Hematopoietic multipotent progenitor cell treated with erythropoietin and hydrocortisone succinate and interleukin-3 and kit ligand, for 6 days (in vitro differentiated cells): Measurements from ENCODE around the gene SLC35F1.
A peak's percentile ranks its signal among the peaks of the same experiment; 100 is the strongest.

Experiments used
- DNase-seq: peaks from one replicate; pipeline ENCODE4 v3.0.0-alpha.2; 2015

The SLC35F1 gene

DNA sequence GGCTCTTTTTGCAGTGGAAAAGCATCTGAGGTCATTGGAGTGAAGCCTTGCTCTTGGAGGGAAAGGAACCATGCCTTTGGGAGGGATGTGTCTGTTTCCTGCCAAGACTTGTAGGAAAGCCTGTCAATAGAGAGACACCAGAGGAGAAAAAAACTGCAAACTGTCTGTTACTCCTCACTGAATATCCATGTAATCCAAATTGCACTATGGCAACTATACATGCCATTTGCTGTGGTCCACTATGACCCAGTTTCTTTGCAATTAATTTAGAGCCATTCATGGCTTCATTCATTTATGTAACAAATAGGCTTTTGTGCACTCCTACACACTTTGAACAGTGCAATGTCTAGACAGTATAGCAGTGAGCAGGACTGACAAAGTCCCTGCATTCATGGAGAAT, 296.5 kb downstream of the SLC35F1 start:
- no peak for DNase-seq

DNA sequence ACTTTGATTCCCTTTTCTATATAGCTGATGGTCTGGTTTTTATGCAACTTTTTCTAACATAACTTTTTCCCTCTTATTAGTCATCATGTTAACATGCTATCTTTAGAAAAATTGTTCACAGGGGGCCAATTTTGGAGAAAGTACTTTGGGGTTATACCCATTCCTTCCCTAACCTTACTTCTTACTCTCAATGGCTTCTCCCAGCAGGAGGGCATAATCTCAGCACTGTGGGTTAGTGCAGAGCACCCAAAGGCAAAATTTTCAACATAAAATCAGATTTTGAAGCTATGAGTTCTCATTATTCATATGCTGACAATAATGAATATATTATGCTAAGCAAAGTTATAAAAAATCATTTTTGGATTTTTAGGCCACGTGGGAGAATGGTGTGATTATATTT, 299.2 kb downstream of the SLC35F1 start:
- DNase-seq, result no peak

DNA sequence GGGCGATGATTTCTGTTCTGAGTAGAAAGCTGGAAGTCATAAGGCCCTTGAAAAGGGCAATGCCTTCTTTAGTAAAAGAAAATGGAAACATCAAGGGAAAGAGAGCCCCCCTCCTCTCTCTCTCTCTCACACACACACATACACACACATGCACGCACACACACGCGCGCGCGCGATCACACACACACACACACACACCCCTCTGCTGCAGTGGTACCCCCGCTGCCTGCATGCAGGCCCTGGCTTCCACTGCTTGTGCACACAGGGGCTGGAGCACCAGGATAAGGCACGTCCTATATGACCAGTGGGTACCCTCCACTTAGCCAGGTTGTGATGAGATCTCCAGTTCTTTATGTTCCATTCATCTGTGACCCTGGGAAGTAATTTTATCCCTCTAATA, 300.9 kb downstream of the SLC35F1 start:
- no peak for DNase-seq

DNA sequence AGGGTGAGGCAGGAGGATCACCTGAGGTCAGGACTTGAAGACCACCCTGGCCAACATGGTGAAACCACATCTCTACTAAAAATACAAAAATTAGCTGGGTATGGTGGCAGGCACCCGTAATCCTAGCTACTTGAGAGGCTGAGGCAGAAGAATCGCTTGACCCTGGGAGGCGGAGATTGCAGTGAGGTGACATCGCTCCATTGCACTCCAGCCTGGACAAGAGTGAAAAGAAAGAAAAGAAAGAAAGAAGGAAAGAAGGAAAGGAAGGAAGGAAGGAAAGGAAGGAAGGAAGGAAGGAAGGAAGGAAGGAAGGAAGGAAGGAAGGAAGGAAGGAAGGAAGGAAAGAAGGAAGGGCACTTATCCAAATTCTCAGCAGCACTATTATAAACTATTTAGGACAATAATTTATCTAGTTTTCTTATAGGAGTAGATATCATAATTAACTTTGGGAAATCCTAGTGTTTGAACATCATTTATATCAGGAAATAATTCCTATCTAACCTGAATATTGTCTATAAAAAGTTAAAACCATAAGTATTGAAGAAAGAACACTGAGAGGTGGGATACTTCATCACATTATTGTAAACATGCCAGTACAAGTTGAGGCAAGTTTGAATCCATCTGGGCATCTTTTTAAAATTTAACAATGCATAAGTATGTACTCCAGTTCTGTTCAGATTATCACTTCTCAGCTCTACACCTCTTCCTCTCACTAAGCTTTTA, 305.5 kb downstream of the SLC35F1 start:
- no peak for DNase-seq

DNA sequence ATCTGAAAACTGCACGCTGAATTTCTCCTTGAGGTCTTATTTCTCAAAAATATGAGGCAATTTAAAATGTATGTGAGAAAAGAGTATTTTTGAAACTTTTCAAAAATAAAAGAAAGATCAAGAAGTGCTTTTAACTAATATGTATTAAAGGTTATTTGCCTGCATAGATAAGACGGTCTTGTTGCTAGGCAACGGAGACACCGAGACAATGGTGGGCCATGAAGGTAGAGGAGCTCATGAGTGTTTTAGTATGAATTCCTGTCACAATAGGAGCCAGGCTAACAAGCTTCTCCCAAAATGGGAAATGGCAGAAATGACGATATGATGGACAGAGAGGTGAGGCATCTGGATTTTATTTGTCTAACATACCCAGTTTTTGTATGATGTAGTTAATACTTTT, 308.2 kb downstream of the SLC35F1 start:
- DNase-seq, result no peak

DNA sequence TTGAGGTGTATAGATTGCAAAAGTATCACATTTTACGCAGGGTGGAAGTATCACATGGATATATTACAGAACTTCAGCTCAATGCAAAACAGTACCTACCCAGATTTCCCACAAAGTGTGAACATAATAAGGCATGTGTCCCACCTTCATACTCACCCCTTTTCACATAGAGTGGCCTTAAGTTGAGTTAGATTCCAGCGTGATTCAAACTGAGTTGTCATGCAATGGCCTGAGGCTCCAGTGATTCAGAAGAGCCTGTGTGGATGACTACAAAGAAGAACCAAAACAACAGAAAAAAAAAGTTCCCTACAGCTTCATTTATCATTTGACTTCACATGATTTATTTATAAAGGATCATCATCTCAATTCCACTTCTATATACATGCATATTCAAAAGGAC, 309.7 kb downstream of the SLC35F1 start:
- DNase-seq, result no peak

DNA sequence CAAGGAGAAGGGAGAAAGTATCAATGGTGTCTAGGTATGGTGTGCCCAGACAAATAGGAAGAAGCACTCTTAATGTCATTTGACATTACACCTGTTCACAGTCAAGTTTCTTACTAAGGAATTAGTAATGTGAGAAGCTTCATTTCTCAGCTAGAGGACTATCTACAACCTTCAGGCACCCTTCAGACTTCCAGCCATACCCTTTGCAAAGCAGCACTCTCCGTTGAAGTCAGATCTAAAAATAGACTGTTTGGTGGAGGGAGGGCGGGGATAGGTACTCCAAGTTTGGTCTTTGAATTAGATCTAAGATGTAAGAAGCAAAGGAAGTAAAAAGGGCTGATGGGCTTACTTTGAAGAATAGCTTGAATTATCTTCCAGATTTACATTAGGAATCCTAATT, 311.1 kb downstream of the SLC35F1 start:
- no peak for DNase-seq

DNA sequence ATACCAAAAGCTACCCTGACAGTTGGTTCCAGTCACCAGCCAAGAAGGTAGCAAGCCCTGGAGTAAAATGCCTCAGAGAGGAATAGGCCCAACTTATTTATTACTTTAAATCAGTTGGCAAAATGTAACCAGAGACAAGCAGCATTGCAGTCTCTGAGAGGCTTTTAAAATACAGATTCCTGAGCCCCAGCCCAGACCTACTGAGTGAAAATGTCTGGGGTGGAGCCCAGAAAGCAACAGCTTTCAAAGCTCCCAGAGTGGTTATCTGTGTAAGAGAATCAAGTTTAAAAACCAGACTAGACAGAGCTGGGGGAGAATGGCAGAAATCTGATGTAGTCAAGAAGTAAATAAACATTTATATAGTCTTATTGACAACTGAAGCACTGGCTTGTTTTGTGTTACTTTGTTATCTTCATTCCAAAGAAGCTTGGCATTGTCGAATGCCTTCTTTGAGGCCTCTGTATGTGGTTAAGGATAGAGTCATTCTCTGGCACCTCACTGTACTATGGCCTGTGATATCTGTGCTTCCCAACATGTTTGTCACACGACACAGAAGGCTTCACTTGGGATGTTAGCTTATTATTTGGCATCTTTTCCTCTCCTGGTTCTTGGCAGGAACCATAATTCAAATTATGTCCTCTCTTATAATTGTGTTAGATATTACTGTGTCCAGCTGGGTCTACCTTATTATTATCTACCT, 313.5 kb downstream of the SLC35F1 start:
- no peak for DNase-seq

DNA sequence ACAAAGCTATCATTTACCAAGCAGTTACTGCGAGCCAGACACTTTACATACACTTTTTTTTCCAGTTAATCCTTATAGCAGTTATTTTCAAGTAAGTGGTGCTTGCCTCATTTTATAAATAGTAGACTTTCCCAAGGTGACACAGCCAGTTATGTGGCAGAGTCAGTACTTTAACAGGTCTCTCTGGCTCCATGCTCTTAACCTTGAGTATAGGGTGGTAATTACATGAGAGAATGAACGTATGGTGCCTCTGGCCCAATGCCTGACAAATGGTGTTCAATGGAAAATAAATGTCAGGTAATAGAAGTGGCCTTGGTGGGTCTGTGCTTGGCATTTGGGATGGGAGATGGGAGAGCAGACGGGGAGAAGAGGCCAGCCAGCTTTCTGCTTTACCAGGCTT, 316.3 kb downstream of the SLC35F1 start:
- no peak for DNase-seq

DNA sequence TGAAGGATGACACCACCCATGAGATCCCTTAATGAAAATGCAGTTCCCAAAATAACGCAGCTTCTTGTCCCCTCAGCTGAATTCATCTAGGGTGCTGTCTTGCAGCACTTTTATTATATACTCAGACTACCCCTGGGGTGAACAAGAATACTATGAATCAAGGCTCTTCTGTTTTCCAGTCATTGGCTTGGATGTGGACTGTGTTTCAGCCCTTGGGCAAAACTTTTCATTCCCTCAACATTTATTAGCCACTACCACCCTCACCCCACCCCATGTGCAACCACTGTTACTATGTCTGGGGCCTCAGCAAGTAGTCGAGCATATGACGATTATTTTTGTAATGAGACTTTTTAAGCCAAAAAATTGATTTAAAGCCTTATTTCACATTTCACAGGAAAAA, 321.8 kb downstream of the SLC35F1 start:
- DNase-seq, result no peak

DNA sequence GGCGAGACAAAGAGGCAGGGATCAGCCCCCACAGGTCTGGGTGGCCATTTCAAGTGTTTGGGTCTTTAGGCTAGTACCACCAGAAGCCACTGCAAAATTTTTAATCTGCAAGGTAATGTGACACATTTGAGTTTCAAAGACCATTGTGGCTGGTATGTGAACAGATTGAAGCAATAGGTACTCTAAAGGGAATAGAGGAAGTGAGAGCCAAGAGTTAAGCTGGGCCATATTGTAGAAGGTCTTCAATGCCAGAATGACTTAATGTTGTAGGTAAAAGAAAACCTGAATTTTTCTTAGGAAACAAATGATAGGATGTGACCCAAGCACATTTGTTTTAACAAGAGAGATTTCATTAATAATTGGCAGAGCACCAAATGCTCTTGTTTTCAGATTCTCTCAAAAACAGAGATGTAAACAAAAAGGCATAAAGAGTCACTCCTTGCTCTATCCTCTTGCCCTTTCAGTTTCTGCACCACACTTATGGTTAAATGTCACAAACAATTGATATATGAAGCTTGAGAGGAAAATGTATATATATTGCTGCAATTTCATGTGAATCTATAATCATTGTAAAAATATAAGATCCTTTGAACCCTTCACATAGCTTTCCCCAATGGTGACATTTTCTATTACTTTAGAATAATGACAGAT, 333.9 kb downstream of the SLC35F1 start:
- DNase-seq, result no peak

DNA sequence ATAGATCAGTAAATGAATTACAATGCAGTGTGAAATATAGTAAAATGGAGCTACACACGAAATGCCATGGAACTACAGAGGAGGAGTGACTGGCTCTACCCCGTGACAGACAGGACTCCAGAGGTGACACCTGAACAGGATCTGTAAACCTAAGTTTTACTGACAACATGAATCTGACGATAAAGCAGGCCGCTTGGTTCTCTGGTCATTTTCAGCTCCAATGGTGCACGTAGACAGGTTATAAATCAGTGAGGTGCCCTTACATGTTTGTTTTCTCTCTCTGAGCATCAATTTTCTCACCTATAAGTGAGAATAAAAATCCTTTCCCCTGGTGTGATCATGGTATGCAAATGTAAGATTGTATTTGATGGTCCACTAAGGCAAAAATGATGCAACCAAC, 339.3 kb downstream of the SLC35F1 start:
- no peak for DNase-seq

DNA sequence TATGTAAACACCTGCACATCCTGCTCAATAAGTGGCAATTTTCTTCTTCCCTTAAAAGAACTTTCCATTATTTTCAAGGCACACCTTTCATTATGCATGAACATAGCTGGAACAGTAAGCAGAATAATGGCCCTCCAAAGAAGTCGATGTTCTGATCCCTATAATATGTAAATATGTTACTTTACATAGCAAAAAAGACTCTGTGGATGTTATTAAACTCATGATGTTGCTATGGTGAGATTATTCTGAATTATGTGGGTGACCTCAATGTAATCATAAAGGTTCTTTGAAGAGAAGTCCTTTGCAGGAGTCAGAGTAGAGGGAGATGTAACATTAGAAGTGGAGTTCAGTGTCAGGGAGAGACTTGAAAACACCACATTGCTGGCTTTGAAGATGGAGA, 341.1 kb downstream of the SLC35F1 start:
- DNase-seq, result no peak

DNA sequence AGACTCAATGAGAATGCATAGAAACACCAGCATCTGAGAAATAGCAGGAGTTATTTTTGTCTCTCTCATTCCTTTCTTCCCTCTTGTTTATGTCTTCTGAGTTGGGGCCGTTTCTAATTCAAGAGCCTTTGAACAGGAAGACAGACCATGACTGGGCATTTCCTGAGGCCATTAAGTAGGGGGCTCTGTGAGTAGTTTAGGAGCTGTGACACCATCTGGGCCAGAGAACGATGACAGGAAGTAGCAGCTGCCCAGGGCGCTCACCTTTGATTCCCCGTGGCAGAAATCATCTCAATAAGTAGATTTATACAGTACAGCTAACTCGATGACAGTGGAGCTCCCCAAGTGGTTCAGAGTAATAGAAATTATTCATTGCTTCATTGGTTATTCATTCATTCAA, 342.6 kb downstream of the SLC35F1 start:
- no peak for DNase-seq

DNA sequence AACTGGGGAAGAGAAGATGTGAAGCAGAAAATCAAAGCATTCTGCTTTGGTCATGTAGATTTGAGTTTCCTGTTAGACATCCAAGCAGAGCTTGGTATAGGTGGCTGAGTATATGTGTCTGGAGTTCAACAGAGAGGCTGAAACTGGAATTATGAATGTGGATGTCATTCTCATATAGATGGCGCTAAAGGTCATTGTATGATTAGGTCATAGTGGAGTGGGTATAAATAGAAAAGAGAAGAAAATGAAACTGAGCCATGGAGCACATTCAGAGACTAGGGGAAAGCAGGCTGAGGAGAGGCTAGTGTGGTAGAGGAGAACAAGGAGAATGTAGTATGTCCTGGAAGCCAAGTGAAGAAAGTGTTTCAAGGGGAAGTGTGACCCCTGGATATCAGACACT, 345.4 kb downstream of the SLC35F1 start:
- peak; percentile 12 for DNase-seq

DNA sequence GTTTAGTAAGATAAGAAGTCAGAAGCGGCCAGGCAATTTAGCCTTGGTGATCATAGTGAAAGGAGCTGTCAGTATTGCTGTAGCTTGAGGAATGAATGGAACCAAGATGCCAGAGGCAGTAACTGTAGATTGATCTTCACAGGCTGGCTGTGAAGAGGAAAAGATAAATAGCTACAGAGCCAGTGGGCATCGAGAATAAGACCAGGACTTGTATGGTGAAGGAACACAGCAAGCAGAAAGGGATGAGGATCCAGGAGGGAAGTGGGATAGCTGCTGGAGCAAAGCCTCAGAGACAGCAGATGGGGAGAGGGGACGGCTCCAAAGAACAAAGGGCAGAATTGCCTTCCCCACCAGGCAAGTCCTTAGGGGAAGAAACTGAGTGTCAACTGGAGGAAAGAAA, 346.7 kb downstream of the SLC35F1 start:
- DNase-seq, result no peak

DNA sequence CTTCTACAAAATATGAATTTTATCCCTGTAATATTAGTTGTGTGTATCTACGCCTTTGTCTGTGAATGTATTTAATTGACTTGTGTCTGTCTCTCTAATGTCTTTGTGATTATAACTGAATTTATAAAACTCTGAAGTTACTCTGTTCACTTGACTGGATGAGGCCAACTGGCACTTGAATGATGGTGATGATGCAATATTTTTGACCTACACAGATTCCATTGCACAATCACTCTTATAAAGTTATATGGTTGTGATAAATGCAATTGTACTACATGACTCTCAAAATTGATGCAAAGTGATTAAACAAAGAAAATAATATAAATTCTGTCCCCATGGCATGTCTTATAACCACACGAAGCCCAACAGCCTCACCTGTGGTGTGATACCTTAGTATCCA, 353.8 kb downstream of the SLC35F1 start:
- no peak for DNase-seq

DNA sequence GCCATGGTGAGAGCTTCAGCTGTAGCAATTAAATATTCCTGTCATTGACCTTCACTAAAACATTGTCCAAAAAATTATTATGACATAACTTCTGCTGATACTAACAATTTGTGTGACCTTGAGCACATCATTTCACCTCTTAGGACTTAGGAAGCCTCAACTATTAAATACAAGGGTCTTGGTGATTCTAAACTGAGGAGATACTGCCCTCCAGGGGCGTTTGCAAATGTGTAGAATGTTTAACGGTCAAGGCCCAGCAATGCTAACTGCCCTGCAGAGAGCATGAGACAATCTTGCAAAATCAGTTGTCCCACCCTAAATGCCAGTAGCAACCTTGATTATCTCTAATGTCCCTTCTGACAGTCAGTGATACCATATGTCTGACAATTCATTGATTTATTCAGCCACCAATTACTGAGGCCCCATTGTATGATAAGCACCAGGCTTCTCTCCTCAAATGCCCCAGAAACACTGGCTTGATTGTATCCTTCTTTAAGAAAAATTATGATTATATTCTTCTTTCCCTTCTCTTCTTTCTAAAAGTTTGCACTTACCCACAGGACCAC, 356.9 kb downstream of the SLC35F1 start:
- DNase-seq, result peak; percentile 15

DNA sequence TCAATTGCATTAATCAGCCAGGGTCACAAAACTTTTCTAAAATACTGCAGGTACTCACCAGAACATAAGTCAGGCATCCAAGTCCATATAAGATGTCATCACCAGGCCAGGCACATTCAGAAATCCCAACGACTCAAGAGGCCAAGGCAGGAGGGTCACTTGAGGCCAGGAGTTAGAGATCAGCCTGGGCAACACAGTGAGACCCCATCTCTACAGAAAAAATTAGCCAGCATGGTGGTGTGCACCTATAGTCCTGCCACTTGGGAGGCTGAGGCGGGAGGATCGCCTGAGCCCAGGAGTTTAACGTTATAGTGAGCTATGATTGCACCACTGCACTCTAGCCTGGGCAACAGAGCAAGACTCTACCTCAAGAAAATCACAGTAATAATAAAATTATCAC, 362.6 kb downstream of the SLC35F1 start:
- DNase-seq, result no peak

DNA sequence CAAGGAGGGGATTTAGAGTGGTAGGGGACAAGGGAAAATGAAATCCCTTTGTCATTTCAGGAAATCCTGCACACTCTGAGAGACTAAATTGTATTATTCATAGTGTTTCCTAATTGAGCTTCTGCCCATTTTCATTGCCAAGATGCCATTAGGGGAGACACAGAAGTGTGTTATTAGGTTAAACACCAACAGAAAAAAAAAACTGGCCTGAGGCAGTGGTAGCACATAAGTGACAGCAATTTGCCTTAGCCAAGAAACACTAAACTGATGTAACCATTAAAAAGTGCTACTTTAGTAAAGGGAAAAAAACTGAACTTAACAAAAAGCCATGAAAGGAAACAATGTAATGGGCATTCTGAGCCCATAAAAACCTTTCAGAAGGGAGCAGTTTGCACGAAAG, 370.6 kb downstream of the SLC35F1 start:
- DNase-seq, result no peak

DNA sequence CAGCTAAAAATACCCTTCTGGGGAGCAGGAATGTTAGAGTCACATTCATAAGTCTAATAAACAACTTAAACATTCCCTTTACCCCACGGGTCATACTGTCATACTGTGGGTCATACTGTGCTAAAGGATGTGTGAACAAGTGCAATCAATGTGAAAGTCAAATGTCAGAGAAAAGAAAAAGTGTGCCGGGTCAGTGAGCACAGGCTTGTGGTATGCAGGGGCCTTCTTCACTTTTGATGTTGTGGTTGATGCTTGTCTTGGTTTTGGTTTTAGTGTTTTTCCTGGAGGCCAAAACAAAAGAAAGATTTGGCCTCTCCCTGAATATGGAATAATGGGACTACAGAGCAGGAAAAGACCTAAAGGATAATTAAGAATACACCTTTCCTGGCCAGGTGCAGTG, 373.1 kb downstream of the SLC35F1 start:
- DNase-seq, result no peak

DNA sequence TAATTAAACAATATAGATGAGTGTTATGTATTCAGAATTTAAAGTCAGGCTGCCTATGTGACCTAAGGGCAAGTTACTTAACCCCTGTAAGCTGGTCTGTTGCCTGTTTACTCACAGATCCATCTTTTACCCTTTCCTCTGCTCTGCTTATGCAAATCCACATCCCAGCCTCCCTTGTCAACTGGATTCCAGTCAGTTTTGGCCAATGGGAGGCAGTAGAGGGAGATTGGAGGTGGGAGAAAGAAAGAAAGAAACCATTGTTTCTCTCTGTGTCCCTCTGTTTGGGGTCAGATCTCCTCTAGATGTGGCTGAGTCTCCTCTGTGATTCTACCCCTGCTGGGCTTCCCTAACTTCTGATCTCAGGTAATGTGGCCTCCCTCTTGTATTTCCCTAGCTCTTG, 374.2 kb downstream of the SLC35F1 start:
- DNase-seq, result no peak

DNA sequence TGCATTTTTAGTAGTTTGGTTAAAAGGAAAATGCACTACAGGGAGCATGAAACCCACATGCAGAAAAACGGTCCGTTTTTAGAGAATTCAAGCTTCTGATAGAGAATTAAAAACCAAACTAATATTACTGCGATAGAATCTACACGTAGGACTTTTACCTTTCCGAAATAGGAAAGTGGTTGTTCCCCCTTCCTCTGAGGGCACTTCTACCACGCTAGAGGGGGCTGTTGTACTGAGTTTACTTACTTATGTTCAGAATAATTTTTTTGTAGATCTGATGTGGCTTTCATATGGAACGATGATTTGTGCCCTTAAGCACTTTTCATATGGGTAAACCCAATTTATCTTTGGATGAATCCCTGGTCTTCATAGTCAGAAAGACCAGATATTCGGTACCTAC, 376.7 kb downstream of the SLC35F1 start:
- peak; percentile 80 for DNase-seq

DNA sequence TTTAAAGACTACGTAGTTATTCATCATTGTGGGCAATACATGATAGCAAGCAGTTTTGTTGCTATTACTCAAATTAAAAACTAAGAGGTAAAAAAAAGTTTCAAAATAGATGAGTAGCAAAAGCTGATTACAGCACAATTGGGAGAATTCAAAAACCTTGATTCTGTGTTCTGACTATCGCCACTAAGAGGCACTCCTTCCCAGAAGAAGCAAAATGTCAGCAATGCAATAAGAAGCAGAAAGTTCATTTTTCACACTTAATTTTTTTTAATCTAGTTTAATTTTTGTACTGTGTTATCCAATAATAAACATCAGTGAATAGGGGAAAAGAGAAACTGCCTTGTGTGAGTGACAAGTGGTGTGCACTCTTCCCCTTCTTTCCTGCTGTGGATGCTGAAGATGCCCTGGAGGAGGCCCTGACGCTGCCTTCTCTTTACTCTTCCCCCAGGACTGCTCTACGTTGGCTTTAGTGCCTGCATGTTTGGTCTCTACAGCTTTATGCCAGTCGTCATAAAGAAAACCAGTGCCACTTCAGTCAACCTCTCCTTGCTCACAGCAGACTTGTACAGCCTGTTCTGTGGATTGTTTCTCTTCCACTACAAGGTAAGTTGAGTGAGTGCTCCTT, 377.8 kb downstream of the SLC35F1 start:
- peak; percentile 19 for DNase-seq
